Measurements from ENCODE around the gene ADO. TPM values are rescaled to one million over a fixed set of nuclear protein-coding genes. Genes with fewer than 3 reads are reported as not detected.

The ADO gene
- total and polyA plus RNA-seq, 2 experiments from 2014 or later = 8.9 to 24.6 TPM

- Histone ChIP-seq H3K79me2 (no peaks in the 10 kb centered on the region), H3K4me3 (no peak overlapping the region), H2AFZ (no peak overlapping the region), H4K20me1 (ENCODE audit: insufficient read depth, poor library complexity, severe bottlenecking) (no peaks in the 10 kb centered on the region), H3K4me1 (ENCODE audit: insufficient read depth) (no peaks in the 10 kb centered on the region), H3K27ac (no peak overlapping the region), H3K36me3 (replicated peaks; ENCODE audit: insufficient read depth, low read depth) (no peaks in the 10 kb centered on the region), H3K27me3 (no peaks in the 10 kb centered on the region), H3K4me2 (no peak overlapping the region), H3K9me2 (replicated peaks; ENCODE audit: insufficient read depth) (no peaks in the 10 kb centered on the region), H3K9me3 (ENCODE audit: low read depth) (no peaks in the 10 kb centered on the region)
- TF ChIP-seq EZH2 (IDR thresholded peaks at IDR 0.05; ENCODE audit: borderline replicate concordance) = no peak
- TF ChIP-seq EZH2phosphoT487 (IDR thresholded peaks at IDR 0.05; ENCODE audit: low read depth, severe bottlenecking, unreplicated experiment) = no peak
- TF ChIP-seq CTCF (IDR thresholded peaks at IDR 0.05; ENCODE audit: poor library complexity) = no peak
- DNase-seq (ENCODE audit: low spot score) = no peak
Observed at GRCh38 chr10:62847433-62847832, 42.9 kb downstream of the ADO start.

GRCh38 chr10:62850646-62851045 lies 46.1 kb downstream of the ADO start:
- Histone ChIP-seq H3K36me3 (replicated peaks; ENCODE audit: insufficient read depth, low read depth) (no peaks in the 10 kb centered on the region), H3K4me3 (no peak overlapping the region), H3K4me2 (no peak overlapping the region), H3K27ac (no peak overlapping the region), H3K4me1 (ENCODE audit: insufficient read depth) (no peaks in the 10 kb centered on the region), H3K27me3 (no peaks in the 10 kb centered on the region), H3K9me2 (replicated peaks; ENCODE audit: insufficient read depth) (no peaks in the 10 kb centered on the region), H2AFZ (no peak overlapping the region), H4K20me1 (ENCODE audit: insufficient read depth, poor library complexity, severe bottlenecking) (no peaks in the 10 kb centered on the region), H3K79me2 (no peaks in the 10 kb centered on the region), H3K9me3 (ENCODE audit: low read depth) (no peaks in the 10 kb centered on the region)
- no peak for DNase-seq (ENCODE audit: low spot score)
- 83% methylated on average over 3 of the region's 3 CpGs for WGBS (ENCODE audit: low lambda C conversion rate, missing lambda C conversion rate)
- TF ChIP-seq CTCF (IDR thresholded peaks at IDR 0.05; ENCODE audit: poor library complexity) (no peak), EZH2 (IDR thresholded peaks at IDR 0.05; ENCODE audit: borderline replicate concordance) (no peak), EZH2phosphoT487 (IDR thresholded peaks at IDR 0.05; ENCODE audit: low read depth, severe bottlenecking, unreplicated experiment) (no peak)

GRCh38 chr10:62851442-62851841 lies 46.9 kb downstream of the ADO start:
- 51% methylated on average over 2 of the region's 2 CpGs for WGBS (ENCODE audit: low lambda C conversion rate, missing lambda C conversion rate)
- Histone ChIP-seq H3K27me3 (no peaks in the 10 kb centered on the region), H2AFZ (no peak overlapping the region), H3K9me3 (ENCODE audit: low read depth) (no peaks in the 10 kb centered on the region), H4K20me1 (ENCODE audit: insufficient read depth, poor library complexity, severe bottlenecking) (no peaks in the 10 kb centered on the region), H3K4me1 (ENCODE audit: insufficient read depth) (no peaks in the 10 kb centered on the region), H3K4me3 (no peak overlapping the region), H3K9me2 (replicated peaks; ENCODE audit: insufficient read depth) (no peaks in the 10 kb centered on the region), H3K27ac (no peak overlapping the region), H3K4me2 (no peak overlapping the region), H3K79me2 (no peaks in the 10 kb centered on the region), H3K36me3 (replicated peaks; ENCODE audit: insufficient read depth, low read depth) (no peaks in the 10 kb centered on the region)
- TF ChIP-seq CTCF (IDR thresholded peaks at IDR 0.05; ENCODE audit: poor library complexity) = peak; percentile 16
- TF ChIP-seq EZH2phosphoT487 (IDR thresholded peaks at IDR 0.05; ENCODE audit: low read depth, severe bottlenecking, unreplicated experiment) = no peak
- no peak for DNase-seq (ENCODE audit: low spot score)
